ENCODE measurements around the gene HPS5. TPM values are rescaled to one million over a fixed set of nuclear protein-coding genes. Genes with fewer than 3 reads are reported as not detected.

The HPS5 gene
- total and polyA plus RNA-seq, 2 of the 4 experiments (the other 2 are of a cell fraction), result 7.9 to 28.3 TPM

GRCh38 chr11:18368221-18368620 is 46.3 kb upstream of the HPS5 start:
- Histone ChIP-seq H3K4me2 (ENCODE audit: low read depth, low read length) (peak overlapping the region; percentile 57; the same call in 1 of the 2 replicates), H2BK20ac (ENCODE audit: low read depth, low read length) (no peak overlapping the region), H3K4me1 (ENCODE audit: control insufficient read depth, insufficient read depth, low read length) (no peaks in the 10 kb centered on the region; the same call in 1 of the 2 replicates), H3K27ac (ENCODE audit: insufficient read depth, low read length) (no peak overlapping the region), H2BK120ac (ENCODE audit: low read depth, low read length) (no peak overlapping the region), H2AFZ (replicated peaks; ENCODE audit: low read length, poor library complexity) (no peak overlapping the region), H2BK15ac (ENCODE audit: low read depth, low read length) (no peak overlapping the region), H4K8ac (ENCODE audit: low read depth in 2 of 2, low read length in 2 of 2) (no peak overlapping the region), H3K18ac (ENCODE audit: low read depth, low read length) (no peak overlapping the region; the same call in 1 of the 2 replicates), H3K56ac (ENCODE audit: extremely low read depth, insufficient read depth, low read length) (no peak overlapping the region), H2BK5ac (ENCODE audit: low read depth, low read length, poor library complexity, severe bottlenecking) (peak overlapping the region; percentile 74), H4K20me1 (ENCODE audit: insufficient read depth, low read length) (no peaks in the 10 kb centered on the region), H3K79me1 (ENCODE audit: low read depth in 1 of 2, low read length in 2 of 2) (peaks cover 3 to 6% of the 10 kb centered on the region in 2 experiments; a peak in 3 of 4 replicates), H3K4me3 (ENCODE audit: insufficient read depth, low read depth, low read length) (no peak overlapping the region), H3K9me1 (ENCODE audit: insufficient read depth, low read length) (0 out of 2 replicates have a peak, but pooled peaks cover 4% of the 10 kb centered on the region), H3K27me3 (ENCODE audit: control insufficient read depth, insufficient read depth, low read length) (no peaks in the 10 kb centered on the region), H3K9me3 (ENCODE audit: control insufficient read depth, insufficient read depth, low read length) (no peaks in the 10 kb centered on the region), H3K9ac (ENCODE audit: low read depth, low read length) (no peak overlapping the region), H4K5ac (ENCODE audit: low read depth, low read length) (no peak overlapping the region; the same call in 1 of the 2 replicates), H2AK5ac (ENCODE audit: low read depth, low read length) (no peak overlapping the region), H4K91ac (ENCODE audit: insufficient read depth, low read depth, low read length) (no peak overlapping the region), H3K14ac (replicated peaks; ENCODE audit: low read depth, low read length) (no peak overlapping the region), H3K36me3 (ENCODE audit: control insufficient read depth, insufficient read depth, low read length) (peaks cover 22% of the 10 kb centered on the region), H2AK9ac (replicated peaks; ENCODE audit: low read depth, low read length, poor library complexity) (no peak overlapping the region), H3K23ac (ENCODE audit: low read depth, low read length) (no peak overlapping the region), H3K4ac (ENCODE audit: low read depth, low read length) (no peak overlapping the region)
- in situ Hi-C loops (cut with MboI; ENCODE audit: low sequenced_read_pairs), result no loop called here
- ATAC-seq (ENCODE audit: low read depth) (peak; percentile 79), DNase-seq (peak; percentile 69)
- intact Hi-C loops (cut with micrococcal nuclease), result no loop called here
- ChIA-PET POLR2A (ENCODE audit: unreplicated experiment) (no interaction called here), CTCF (no interaction called here)
- dilution Hi-C loops (cut with HindIII; ENCODE audit: low sequenced_read_pairs, unreplicated experiment), result no loop called here
- TF ChIP-seq FOS (IDR thresholded peaks at IDR 0.05; ENCODE audit: low read depth, low read length) (0 out of 2 replicates have a peak, but pooled peaks have one; percentile 24), POLR2A (IDR thresholded peaks at IDR 0.05; ENCODE audit: low read depth, low read length) (no peak)
- no CpG with 5 or more reads among the region's 2 CpGs for WGBS, 2 experiments (ENCODE audit: extremely low coverage in 2 of 2, insufficient read length in 1 of 2)
- BruUV-seq (replicated peaks), result no TSS peak
